Measurements from ENCODE around the gene HUWE1. TPM values are rescaled to one million over a fixed set of nuclear protein-coding genes. Genes with fewer than 3 reads are reported as not detected.

The HUWE1 gene
- total and polyA plus RNA-seq, 2 of the 13 experiments (the other 11 are each of a cell fraction or from before 2014, with no cell fraction given) = 63.2 to 68.1 TPM

DNA sequence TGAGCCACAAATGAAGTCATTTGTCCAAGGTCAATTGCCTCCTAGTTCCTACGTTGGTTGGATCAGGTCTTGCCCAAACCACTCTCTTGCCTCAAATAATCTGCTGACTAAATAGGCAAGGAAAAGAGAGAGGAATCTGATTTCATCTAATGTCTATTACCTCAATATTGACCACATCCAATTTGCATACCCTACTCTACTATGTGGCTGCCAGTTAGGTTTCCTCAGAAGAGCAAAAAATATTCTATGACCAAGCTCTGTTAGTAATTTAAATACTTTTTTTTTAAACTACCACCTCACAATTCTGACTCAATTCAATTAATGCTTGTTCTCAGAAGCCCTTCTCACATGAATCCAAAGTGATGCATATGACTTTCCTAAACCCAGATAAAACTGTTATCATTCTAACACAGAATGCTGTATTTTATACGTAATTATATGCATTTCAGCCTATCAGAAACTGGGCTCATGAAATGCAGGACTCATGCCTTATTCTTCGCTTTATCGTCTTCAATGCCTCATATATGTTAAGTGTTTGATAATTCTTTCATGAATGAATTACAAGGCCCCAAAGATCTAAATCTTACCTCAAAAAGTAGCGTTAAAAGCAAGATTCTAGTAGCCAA is 98.6 kb downstream of the HUWE1 start:
- CTCF ChIA-PET (ENCODE audit: low intra/inter-chr PET ratio, low total read pairs) = no interaction called here
- BruUV-seq (replicated peaks) = no TSS peak
- no peaks in the 10 kb centered on the region for H4K20me1 ChIP-seq (ENCODE audit: insufficient read depth, low read length)
- no peak for DNase-seq (ENCODE audit: low spot score)
- TF ChIP-seq FOSL2 (CRISPR knock-in tag; IDR thresholded peaks at IDR 0.05) (no peak), THAP11 (CRISPR knock-in tag; IDR thresholded peaks at IDR 0.05) (no peak), MED1 (CRISPR knock-in tag; IDR thresholded peaks at IDR 0.05) (no peak), CCDC6 (CRISPR knock-in tag; IDR thresholded peaks at IDR 0.05) (no peak), ARNT2 (CRISPR knock-in tag; IDR thresholded peaks at IDR 0.05; ENCODE audit: low read depth) (no peak), SOX13 (IDR thresholded peaks at IDR 0.05) (no peak), SOX13 (CRISPR knock-in tag; conservative IDR thresholded peaks at IDR 0.05 in 1 of 2, IDR thresholded peaks at IDR 0.05 in 1 of 2) (no peak), ZSCAN12 (CRISPR knock-in tag; IDR thresholded peaks at IDR 0.05) (no peak), NFE2 (CRISPR knock-in tag; IDR thresholded peaks at IDR 0.05) (no peak), SP5 (CRISPR knock-in tag; IDR thresholded peaks at IDR 0.05; ENCODE audit: borderline replicate concordance, low read depth) (no peak), KLF9 (CRISPR knock-in tag; IDR thresholded peaks at IDR 0.05; ENCODE audit: low read depth) (no peak), XBP1 (CRISPR knock-in tag; IDR thresholded peaks at IDR 0.05) (no peak)
- TF ChIP-seq, protein P1, sequence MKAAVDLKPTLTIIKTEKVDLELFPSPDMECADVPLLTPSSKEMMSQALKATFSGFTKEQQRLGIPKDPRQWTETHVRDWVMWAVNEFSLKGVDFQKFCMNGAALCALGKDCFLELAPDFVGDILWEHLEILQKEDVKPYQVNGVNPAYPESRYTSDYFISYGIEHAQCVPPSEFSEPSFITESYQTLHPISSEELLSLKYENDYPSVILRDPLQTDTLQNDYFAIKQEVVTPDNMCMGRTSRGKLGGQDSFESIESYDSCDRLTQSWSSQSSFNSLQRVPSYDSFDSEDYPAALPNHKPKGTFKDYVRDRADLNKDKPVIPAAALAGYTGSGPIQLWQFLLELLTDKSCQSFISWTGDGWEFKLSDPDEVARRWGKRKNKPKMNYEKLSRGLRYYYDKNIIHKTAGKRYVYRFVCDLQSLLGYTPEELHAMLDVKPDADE (CRISPR knock-in tag; IDR thresholded peaks at IDR 0.05) = no peak
- TF ChIP-seq, protein P2, sequence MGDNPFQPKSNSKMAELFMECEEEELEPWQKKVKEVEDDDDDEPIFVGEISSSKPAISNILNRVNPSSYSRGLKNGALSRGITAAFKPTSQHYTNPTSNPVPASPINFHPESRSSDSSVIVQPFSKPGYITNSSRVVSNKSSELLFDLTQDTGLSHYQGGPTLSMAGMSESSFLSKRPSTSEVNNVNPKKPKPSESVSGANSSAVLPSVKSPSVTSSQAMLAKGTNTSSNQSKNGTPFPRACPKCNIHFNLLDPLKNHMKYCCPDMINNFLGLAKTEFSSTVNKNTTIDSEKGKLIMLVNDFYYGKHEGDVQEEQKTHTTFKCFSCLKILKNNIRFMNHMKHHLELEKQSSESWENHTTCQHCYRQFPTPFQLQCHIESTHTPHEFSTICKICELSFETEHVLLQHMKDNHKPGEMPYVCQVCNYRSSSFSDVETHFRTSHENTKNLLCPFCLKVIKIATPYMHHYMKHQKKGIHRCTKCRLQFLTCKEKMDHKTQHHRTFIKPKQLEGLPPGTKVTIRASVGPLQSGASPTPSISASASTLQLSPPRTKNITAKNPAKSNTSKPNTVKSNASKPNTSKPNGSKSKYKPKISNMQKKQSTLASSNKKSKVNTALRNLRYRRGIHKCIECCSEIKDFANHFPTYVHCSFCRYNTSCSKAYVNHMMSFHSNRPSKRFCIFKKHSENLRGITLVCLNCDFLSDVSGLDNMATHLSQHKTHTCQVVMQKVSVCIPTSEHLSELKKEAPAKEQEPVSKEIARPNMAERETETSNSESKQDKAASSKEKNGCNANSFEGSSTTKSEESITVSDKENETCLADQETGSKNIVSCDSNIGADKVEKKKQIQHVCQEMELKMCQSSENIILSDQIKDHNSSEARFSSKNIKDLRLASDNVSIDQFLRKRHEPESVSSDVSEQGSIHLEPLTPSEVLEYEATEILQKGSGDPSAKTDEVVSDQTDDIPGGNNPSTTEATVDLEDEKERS (CRISPR knock-in tag; IDR thresholded peaks at IDR 0.05) = no peak
- TF ChIP-seq, protein P3, sequence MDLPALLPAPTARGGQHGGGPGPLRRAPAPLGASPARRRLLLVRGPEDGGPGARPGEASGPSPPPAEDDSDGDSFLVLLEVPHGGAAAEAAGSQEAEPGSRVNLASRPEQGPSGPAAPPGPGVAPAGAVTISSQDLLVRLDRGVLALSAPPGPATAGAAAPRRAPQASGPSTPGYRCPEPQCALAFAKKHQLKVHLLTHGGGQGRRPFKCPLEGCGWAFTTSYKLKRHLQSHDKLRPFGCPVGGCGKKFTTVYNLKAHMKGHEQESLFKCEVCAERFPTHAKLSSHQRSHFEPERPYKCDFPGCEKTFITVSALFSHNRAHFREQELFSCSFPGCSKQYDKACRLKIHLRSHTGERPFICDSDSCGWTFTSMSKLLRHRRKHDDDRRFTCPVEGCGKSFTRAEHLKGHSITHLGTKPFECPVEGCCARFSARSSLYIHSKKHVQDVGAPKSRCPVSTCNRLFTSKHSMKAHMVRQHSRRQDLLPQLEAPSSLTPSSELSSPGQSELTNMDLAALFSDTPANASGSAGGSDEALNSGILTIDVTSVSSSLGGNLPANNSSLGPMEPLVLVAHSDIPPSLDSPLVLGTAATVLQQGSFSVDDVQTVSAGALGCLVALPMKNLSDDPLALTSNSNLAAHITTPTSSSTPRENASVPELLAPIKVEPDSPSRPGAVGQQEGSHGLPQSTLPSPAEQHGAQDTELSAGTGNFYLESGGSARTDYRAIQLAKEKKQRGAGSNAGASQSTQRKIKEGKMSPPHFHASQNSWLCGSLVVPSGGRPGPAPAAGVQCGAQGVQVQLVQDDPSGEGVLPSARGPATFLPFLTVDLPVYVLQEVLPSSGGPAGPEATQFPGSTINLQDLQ (CRISPR knock-in tag; IDR thresholded peaks at IDR 0.05) = no peak
- intact Hi-C loops (cut with micrococcal nuclease; ENCODE audit: unreplicated experiment) = no loop called here
- no peaks in the 10 kb centered on the region for H3K79me2 ChIP-seq (ENCODE audit: insufficient read depth, low read length)
- FAIRE-seq = no peak
- peaks cover 7 to 78% of the 10 kb centered on the region in 2 experiments for H3K36me3 ChIP-seq (replicated peaks in 1 of 2; ENCODE audit: control insufficient read depth in 1 of 2, insufficient read depth in 2 of 2, low read length in 2 of 2)
- H2AFZ ChIP-seq (ENCODE audit: low read length) = no peak overlapping the region
- no peak for ATAC-seq
- POLR2A ChIA-PET = no interaction called here
- no peak overlapping the region for H3K9ac ChIP-seq (ENCODE audit: insufficient read depth, low read depth, low read length)
- in situ Hi-C loops (cut with HindIII; ENCODE audit: extremely low pct_ligation_motif_present, low pct_unique_long_range_greater_than_20kb) = no loop called here
- H3K4me2 ChIP-seq (ENCODE audit: low read depth, low read length) = no peak overlapping the region
- no peak overlapping the region for H3K4me3 ChIP-seq (replicated peaks in 1 of 3; ENCODE audit: insufficient read depth in 1 of 3, low read depth in 2 of 3, low read length in 3 of 3)
- no peaks in the 10 kb centered on the region for H3K4me1 ChIP-seq (ENCODE audit: insufficient read depth, low read length)
- no peak overlapping the region for H3K27ac ChIP-seq (ENCODE audit: extremely low read length, insufficient read depth, low read length)
- WGBS (ENCODE audit: low lambda C conversion rate) = 100% methylated on average over 4 of the region's 5 CpGs
- H3K27me3 ChIP-seq (ENCODE audit: control insufficient read depth in 1 of 2, insufficient read depth in 2 of 2, low read length in 2 of 2) = no peaks in the 10 kb centered on the region
- no peaks in the 10 kb centered on the region for H3K9me3 ChIP-seq (ENCODE audit: low read length)
